ENCODE results near the gene EGFR.

GRCh38 chr7:55019191-55019690, 424 bp downstream of the EGFR start:
- TF ChIP-seq CTCF (IDR thresholded peaks at IDR 0.05) (no peak), EP300 (IDR thresholded peaks at IDR 0.05) (peak; percentile 95), POLR2A (IDR thresholded peaks at IDR 0.05; ENCODE audit: low read depth) (no peak)

Data from esophagus muscularis mucosa (tissue), 4 donors.